GM18511 (cell line): ENCODE results near the gene LARP4B.

Experiments
- ATAC-seq: cut with Tn5 transposase; IDR thresholded peaks from one replicate; pipeline ENCODE4 v1.9.1; 2021; ENCODE audit warnings: mild to moderate bottlenecking, moderate library complexity; ENCODE audit not compliant: unreplicated experiment

The LARP4B gene

DNA sequence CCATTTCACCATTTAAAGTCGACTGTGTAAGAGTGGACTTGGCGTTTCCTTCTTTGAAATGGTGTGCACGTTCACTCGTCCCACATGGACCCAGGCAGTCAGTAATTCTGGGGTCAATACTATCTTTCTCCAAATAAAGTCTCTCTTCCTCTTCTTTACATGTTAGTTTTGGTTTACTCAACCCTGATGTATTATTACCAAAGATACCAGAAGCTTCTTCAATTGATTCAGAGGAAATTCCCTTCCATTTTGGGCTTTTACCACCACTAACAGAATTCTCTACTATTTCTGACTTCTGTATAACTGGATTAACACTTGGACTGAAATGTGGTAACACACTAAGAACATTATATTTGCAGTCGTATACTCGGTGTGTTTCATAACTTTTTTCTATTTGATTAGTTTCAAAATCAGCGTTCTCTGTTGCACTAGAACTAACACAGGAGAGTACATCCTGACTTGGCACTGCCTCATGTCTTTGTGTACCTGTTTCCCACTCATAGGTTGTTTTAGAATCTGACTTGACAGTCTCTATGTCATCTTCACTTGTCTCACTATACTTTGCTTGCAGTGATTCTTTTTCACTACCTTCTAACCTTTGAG, 60.8 kb downstream of the LARP4B start:
- ATAC-seq: peak; percentile 49

DNA sequence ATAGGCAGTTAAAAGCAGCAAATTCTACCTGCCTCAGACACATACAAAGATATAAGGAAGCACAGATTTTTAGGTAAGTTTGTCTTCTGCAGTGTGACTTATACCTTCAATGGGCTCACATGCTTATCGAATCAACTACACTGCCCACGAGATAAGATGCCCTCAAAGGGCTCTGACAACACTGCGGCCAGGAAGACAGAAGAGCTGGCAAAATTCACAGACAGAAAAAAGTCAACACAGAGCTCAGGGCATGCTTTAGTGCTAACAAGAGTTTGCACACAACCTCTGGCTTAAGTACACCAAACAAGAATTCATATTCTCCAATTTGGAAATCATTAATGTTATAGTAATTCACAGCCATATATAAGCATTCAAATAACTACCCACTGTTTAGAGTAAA, 62.3 kb downstream of the LARP4B start:
- ATAC-seq: no peak

GRCh38 chr10:867807-868206, 63.7 kb downstream of the LARP4B start:
- ATAC-seq: no peak

GRCh38 chr10:866577-866941, 64.9 kb downstream of the LARP4B start:
- ATAC-seq: no peak

- no peak for ATAC-seq
Observed at GRCh38 chr10:865924-866576, 65.5 kb downstream of the LARP4B start.

GRCh38 chr10:865257-865656, 66.2 kb downstream of the LARP4B start:
- no peak for ATAC-seq

GRCh38 chr10:860519-860918, 71.0 kb downstream of the LARP4B start:
- ATAC-seq: no peak

GRCh38 chr10:856416-857157, 74.9 kb downstream of the LARP4B start:
- no peak for ATAC-seq

GRCh38 chr10:855671-856070, 75.8 kb downstream of the LARP4B start:
- no peak for ATAC-seq

DNA sequence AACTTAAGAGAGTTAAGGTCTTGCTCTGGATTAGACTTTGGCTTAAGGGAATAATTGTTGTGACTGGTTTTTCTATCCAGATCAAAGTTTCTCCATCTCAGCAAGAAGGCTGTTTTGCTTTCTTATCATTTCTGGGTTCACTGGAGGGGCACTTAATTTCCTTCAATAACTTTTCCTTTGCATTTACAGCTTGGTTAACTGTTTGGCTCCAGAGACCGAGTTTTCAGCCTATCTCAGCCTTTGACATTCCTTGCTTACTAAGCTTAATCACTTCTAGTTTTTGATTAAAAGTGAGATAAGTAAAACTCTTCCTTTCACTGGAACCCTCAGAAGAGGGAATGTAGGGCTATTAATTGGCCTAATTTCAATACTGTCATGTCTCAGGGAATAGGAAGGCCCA, 76.4 kb downstream of the LARP4B start:
- ATAC-seq: no peak

DNA sequence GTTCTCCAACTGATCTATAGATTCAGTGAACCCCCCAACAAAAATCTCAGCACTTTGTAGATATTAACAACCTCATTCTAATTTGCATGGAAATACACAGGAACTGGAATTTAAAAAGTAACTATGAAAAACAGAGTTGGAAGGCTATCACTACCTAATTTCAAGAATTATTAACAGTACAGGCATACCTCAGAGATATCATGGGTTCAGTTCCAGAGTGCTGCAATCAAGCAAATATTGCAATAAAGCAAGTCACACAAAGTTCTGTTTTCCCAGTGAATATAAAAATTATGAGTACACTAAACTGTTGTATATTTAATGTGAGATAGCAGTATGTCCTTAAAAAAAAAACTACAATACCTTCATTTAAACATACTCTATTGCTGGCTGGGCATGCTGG, 78.5 kb downstream of the LARP4B start:
- ATAC-seq: no peak

DNA sequence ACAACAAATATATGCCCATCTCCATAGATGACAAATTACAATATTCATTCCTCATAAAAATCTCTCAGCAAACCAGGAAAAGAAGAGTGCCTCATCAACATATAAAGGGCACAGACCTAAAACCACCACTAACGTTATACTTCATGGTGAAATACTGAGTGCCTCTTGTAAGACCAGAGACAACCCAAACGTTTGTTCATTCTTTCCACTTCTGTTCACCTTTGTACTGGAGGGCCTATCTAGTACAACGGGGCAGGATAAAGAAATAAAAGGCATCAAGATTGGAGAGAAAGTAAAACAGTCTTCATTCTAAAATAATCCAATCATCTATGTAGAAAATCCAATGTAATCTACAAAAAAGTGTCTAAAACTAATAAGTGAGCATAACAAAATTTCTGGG, 79.1 kb downstream of the LARP4B start:
- ATAC-seq: peak; percentile 49

DNA sequence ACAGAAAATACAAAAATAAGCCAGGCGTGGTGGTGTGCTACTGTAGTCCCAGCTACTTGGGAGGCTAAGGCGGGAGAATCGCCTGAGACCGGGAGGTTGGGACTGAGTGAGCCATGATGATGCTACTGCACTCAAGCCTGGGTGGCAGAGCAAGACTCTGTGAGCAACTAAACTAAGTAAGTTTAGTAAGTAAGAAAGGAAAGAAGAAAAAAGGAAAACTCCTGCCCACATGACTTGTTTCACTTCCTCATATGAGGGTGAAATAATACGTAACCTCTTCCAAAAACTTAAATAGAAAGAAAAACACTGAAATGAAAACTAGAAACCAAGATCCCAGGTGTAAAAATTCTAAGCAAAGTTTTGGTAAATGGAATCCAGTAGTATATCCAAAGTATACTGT, 79.6 kb downstream of the LARP4B start:
- ATAC-seq: peak; percentile 93

GRCh38 chr10:850093-850492, 81.4 kb downstream of the LARP4B start:
- no peak for ATAC-seq

GRCh38 chr10:847868-848267, 83.6 kb downstream of the LARP4B start:
- ATAC-seq: no peak

GRCh38 chr10:846126-846685, 85.3 kb downstream of the LARP4B start:
- ATAC-seq: no peak

GRCh38 chr10:845526-845925, 86.0 kb downstream of the LARP4B start:
- ATAC-seq: no peak

- no peak for ATAC-seq
Observed at GRCh38 chr10:844552-844951, 87.0 kb downstream of the LARP4B start.

DNA sequence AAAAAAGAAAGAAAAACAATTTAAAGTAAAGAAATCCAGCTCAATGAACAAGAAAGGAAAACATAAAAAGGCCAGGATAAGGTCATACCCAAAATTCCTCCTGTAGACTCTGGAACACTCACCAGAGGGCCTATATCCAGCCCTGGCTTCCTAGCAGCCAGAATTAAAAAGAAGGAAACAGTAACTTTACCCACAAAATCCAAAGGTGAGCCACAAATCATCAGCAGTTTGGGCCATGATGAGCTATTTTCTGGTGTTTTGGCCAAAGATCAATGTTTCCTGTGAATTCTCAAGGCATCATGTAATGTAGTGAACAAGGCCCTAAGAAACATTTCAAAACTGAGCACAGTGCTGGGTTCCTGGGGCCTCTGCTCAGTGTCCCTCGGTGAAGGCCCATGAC, 87.8 kb downstream of the LARP4B start:
- ATAC-seq: no peak

DNA sequence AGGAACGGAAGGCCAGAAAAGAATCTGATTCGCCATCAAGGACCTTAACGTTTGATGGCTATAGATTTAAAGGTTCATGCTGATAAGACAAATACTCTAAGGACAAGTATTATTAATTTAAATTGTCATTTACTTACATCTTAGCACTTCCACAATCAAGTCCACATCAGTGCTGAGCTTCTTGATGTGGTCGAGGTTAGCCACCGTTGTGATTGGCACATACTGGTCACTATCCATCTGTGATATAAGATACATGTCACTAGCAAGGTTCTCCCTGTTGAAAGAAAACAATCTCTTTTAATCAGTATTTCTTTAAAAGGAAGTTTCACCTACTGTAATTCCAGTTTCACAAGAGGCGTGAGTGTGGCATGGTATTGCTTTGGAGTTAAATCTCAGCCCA, 88.7 kb downstream of the LARP4B start:
- ATAC-seq: no peak

GRCh38 chr10:841535-841934, 90.0 kb downstream of the LARP4B start:
- no peak for ATAC-seq
